Sciatic nerve (tissue), 2 donors: ENCODE data around the gene PHOSPHO1. TPM values are rescaled to one million over a fixed set of nuclear protein-coding genes. Genes with fewer than 3 reads are reported as not detected.
A peak's percentile ranks its signal among the peaks of the same experiment; 100 is the strongest.
"Not testable (repeated sequence)": the region's sequence is repeated elsewhere in the genome, so short reads cannot be mapped to it uniquely, and the experiment has no call there.

Experiments
- ATAC-seq: fragments of 200-7000 bp; cut with Tn5 transposase; one replicate; pipeline ENCODE4 v1.9.1; 2020; ENCODE audit warnings: mild to moderate bottlenecking, moderate library complexity
- DNase-seq: peaks from one replicate; pipeline ENCODE4 v3.0.0-alpha.2; 2020; ENCODE audit warnings: low spot score
- intact Hi-C: fragments of 100-400 bp; cut with DNase I; formaldehyde crosslinking; loops from one replicate; pipeline ENCODE4 v1.14.2; 2022
- total RNA-seq: library from RNA; stranded (reverse); fragmentation: NEBNext Ultra II Directional; extraction: Animal tissue kit (Norgen Biotek cat#: 25700); gene quantifications from one replicate; pipeline ENCODE4 v1.2.1, GENCODE V29; 2021
- donor health status: DM: no; HTN: no; CAD: no.
- donor health status: DM: no; HTN: no; CAD: no.

Gene PHOSPHO1
- total RNA-seq, 1 donor from 2014 or later: 6.2 TPM

DNA sequence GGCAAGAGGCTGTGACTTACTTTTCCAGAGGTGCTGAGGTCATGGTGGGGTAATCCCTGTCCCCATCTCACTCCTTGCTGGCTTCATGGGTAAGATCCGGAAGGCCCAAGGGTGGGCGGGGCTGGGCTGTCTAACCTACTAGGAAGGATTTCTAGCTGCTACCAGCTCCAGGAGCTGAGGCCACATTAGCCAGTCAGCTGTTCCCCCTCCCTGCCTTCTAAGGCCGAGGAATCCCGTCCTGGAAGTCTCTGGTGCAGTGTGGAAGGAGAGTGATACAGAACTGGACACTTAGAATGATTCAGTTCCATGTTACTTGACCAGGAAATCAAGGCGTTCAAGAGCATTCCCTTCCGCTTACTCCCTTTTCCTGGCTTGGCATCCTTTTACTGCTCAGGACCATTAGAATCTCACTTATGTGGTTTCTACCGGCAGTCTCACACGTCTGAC lies 29.1 kb downstream of the PHOSPHO1 start:
- DNase-seq: no peak
- no peak for ATAC-seq
- intact Hi-C loops: loop anchor here (10.0 kb wide), 1 partner anchor 183 kb away; no protein-coding TSS in a partner anchor

DNA sequence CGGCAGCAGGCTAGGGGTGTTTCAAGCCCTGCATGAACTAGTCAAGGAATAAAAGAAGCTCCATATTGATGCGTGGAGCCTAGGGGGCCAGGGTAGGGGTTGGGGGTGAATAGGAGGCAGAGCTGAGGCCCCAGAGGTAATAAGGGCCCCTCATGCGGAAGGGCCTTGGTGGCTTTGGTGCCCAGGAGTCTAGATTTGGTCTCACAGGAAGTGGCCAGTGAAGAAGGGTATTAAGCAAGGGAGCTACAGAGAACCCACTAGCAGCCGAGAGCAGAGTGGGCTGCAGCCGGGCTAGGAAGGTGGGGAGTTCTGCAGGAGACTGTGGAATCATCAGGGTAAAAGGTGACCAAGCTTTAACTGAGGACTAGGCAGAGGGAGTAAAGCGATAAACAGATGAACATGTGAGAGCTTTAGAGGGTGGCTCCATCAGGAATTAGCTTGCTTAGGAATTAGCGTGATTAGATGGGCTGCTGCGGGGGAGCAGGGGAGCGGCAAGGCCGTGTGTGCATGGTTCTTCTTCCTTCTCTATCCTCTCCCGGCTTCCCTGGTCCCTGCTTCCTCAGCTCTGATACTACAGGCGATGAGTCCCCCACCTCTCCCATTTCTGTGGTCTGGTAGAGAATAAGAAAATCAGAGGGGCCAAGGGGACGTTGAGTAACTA lies 30.0 kb downstream of the PHOSPHO1 start:
- intact Hi-C loops: loop anchor here (10.0 kb wide), 1 partner anchor 184 kb away; no protein-coding TSS in a partner anchor
- ATAC-seq (no peak), DNase-seq (no peak)

DNA sequence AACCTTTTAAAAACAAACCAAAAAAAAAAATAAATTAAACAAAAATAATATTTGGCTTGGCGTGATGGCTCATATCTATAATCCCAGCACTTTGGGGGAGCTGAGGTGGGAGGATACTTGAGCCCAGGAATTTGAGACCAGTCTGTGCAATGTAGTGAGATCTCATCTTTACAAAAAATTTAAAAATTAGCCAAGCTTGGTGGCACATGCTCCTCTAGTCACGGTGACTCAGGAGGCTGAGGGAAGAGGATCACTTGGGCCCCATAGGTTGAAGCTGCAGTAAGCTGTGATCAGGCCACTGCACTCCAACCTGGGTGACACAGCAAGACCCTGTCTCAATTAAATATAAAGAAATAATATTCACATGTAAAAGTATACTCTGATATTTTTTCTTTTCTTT lies 32.4 kb downstream of the PHOSPHO1 start:
- DNase-seq (no peak), ATAC-seq (no peak)
- intact Hi-C loops: no loop called here

DNA sequence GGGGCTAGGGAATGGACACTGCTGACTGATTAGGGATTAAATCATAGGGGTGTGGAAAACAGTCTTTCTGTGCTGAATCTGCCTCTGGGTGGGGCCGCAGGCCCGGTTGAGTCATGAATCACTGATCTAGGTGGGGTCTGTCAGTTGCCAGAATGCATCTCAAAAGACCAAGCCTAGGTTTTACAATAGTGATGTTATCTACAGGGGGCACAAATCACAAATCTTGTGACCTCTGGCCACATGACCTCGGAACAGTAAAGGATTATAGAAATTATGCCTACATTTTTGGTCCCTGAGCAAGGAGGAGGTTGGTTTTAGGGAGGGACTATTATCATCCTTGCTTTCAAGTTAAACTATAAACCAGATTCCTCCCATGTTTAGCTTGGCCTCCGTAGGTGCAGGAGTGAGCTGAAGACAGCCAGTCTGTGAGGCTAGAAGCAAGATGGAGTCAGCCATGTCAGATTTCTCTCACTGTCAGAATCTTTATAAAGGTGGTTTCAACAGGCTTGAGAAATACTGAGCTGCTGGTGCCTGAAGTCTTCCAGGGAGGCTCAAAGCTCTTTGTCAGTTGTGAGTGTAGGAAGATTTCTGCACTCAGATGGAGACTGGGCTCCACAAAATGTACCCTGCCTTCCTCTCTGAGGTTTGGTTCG lies 33.1 kb downstream of the PHOSPHO1 start:
- no peak for ATAC-seq
- intact Hi-C loops: no loop called here
- DNase-seq: no peak

DNA sequence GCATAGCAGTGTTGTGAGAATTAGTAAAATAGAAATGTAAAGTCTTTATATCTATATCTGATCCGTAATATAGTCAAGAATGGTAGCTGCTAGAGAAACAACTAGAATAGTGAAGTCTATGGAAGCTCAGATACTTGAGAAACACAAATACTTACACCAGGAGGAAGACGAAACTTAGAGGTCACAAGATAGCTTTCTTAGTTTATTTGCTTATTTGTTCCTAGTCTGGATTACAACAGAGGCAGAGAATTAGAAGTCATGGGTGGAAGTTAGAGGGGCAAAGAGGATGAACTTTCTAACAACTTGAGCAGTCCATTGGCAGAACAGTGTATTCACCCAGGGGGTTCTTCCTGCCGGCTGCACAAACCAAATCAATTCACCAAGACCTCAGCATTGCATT lies 34.1 kb downstream of the PHOSPHO1 start:
- DNase-seq (no peak), ATAC-seq (no peak)
- intact Hi-C loops: no loop called here

DNA sequence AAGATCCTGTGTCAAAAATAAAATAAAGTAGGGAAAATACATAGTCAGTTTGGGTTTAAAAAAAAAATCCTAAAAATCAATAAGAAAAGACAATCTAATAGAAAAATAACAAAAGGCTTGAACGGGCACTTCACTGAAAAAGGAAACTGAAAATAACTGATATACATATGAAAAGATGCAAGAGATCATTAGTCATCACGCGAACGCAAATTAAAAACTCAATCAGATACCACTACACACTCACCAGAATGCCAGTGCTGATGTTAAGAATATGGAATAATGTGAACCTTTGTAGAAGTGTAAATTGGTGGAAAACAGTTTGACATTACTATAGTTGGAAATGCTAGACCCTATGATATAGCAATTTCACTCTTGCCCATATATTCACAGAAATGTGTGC lies 34.8 kb downstream of the PHOSPHO1 start:
- ATAC-seq (no peak), DNase-seq (no peak)
- intact Hi-C loops: no loop called here

DNA sequence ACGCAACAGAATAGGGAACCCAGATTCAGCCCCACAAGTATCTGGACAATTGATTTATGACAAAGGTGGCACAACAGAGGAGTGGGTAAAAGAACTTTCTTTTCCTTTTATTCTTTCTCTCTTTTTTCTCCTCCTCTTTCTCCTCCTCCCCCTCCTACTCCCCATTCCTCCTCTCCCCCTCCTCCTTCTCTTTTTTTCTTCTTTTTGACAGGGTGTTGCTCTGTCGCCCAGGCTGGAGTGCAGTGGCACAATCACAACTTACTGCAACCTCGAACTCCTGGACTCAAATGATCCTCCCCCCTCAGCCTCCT lies 36.3 kb downstream of the PHOSPHO1 start:
- DNase-seq (no peak), ATAC-seq (no peak)
- intact Hi-C loops: no loop called here

DNA sequence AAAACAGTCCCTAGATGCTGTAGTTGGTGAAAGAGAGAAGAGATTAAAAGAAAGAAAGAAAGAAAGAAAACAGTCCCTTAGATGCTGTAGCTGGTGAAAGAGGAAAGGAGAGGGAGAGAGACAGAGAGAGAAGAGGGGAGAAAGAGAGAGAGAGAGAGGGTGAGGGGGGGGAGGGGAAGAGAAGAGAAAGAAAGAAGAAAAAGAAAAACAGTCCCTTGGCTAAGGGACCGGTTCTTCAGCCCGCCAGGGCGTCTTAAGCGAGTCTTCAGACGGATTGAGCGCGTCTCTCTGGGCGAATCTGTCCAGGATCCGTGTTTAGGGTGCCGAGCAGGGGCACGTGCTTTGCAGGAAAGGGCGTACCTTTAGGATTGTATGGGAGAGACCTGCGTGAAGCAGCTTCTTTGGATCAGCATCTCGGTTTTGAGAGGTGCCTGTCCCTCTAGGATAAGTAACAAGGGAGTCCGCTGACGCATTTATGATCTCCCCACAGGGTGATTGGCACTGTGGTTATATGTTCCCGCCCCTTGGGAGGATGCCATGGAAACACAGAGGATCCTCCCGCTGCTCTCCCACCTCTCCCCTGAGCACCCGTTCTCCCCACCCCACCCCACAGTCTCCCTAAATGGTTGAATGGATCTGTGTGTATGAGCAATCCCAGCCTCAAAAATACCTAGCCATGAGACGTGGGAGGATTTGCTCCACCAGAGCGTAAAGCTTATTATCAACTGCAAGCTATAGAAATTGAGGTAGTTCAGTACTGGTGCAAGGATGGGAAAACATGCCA lies 36.9 kb downstream of the PHOSPHO1 start:
- peak; percentile 9 for ATAC-seq
- intact Hi-C loops: no loop called here
- peak; percentile 74 for DNase-seq

DNA sequence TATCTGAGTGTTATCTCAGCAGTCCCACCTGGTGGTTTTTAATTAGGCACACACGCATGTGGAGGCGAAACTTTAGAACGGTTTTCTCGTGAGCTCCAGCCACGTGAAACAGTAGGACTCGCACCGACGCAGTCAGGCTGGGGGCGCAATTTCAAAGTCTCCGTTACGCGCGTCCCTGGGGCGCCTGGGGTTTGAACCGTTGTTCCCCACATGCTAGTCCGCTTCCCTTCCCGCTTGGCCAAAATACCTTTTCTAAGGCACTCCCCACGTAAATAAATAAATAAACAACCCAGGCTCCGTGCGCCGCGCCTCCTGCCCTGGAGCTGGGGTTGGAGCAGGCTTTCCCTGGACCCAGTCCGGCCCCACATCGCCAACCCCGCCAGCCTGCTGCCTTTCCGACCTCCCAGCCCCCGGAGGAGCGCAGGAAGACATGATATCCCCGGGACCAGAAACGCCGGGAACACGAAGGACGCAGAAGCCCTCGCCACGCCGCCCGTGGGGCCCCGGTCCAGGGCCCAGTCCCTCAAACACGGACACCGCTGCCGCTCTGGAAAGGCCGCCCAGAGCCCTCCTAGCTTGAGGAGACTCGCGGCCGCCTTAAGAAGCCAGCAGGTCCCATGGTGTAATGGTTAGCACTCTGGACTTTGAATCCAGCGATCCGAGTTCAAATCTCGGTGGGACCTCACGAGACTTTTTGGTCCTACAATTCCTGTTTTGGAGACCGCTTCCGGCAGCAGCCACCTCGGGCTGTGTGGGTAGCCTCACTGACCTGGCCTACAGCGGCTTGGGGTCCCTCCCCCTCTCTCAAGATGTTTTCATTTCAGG lies 38.5 kb downstream of the PHOSPHO1 start:
- intact Hi-C loops: no loop called here
- ATAC-seq: peak; percentile 94
- peak; percentile 96 for DNase-seq

DNA sequence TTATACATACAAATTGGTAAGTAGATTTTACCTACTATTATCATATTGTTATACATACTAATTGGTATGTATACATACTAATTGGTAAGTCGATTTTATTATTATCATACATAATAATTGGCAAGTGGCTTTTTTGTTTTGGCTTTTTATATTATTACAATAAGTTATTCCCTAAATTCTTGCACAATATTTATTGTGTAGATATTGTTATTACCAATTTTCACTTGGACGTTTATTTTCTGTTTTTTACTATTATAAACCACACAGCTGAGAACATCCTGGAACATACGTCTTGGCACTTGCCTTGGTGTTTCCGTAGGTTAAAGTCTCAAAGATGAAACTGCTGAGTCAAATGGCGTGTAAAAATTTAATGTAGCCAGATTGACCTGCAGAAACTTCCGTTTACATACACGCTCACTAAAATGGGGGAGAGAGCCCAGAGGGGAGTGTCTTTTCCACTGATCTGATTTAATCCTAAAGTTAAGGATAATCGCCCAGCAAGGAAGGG lies 39.1 kb downstream of the PHOSPHO1 start:
- DNase-seq (no peak), ATAC-seq (no peak)
- intact Hi-C loops: no loop called here

DNA sequence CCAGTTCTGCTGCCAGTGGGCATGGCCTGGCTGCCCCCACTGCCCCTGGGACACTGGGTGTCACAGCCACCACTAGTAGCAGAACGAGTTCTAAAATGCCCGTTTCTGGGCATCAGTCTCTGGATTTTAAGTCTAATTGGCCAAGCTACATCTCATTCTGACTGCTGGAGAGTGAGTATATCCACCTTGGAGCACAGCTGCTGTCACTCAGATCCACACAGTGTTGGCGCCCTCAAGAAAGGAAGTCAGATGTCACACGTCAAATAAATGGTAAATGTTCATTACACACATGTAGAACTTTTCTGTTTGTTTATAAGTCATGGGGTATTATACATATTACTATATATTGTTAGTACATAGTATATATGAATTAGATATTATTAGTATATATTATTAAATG lies 39.7 kb downstream of the PHOSPHO1 start:
- DNase-seq: no peak
- intact Hi-C loops: no loop called here
- no peak for ATAC-seq

DNA sequence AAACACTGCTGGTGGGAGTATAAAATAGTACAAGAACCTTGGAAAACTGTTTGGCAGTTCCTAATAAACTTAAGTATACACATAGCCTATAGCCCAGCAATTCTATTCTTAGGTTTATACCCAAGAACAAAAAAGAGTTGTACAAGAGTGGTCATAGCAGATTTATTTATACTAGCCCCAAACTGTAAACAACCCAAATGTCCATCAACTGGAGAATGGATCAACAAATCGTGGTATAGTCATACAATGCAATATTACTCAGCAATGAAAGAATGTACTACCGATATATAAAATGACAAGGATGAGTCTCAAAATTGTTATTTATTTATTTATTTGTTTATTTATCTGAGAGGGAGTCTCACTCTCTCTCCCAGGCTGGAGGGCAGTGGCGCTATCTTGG lies 43.3 kb downstream of the PHOSPHO1 start:
- DNase-seq: no peak
- intact Hi-C loops: no loop called here
- ATAC-seq: no peak

DNA sequence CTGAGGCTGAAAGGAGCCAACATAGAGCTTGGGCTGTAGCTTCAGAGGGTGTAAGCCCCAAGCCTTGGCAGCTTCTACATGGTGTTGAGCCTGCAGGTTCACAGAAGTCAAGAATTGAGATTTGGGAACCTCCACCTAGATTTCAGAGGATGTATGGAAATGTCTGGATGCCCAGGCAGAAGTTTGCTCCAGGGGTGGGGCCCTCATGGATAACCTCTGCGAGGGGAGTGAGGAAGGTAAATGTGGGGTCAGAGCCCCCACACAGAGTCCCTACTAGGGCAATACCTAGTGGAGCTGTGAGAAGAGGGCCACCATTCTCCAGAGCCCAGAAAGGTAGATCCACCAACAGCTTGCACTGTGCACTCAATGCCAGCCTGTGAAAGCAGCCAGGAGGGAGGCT lies 45.2 kb downstream of the PHOSPHO1 start:
- DNase-seq, intact Hi-C loops, ATAC-seq: not testable (repeated sequence)

DNA sequence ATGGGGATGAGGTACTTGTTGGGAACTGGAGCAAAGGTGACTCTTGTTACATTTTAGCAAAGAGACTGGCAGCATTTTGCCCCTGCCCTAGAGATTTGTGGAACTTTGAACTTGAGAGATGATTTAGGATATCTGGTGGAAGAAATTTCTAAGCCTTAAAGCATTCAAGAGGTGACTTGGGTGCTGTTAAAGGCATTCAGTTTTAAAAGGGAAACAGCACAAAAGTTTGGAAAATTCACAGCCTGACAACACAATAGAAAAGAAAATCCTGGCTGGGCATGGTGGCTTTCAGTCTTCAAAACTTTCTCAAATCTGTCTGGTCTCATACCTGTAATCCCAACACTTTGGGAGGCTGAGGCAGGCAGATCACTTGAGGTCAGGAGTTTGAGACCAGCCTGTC lies 46.1 kb downstream of the PHOSPHO1 start:
- intact Hi-C loops, DNase-seq, ATAC-seq: not testable (repeated sequence)

DNA sequence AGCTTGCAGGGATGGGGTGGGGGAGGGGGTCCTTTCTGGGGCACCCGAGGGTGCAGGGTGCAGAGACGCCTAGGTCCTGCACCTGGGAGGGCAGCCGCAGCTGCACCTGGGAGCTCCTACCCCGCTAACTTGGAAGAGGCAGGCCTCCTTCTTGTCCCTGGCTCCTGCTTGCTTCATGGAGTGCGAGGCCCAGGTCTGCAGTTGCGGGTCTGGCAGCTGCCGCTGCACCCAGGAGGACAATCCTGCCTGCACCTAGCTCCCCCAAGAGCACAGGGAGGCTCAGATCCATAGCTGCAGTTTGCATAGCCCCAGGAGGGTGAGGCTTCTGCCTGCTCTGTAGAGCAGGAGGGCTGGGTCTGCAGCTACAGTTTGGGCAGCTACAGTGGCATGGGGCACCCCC lies 46.8 kb downstream of the PHOSPHO1 start:
- intact Hi-C loops: no loop called here
- no peak for DNase-seq
- ATAC-seq: no peak

DNA sequence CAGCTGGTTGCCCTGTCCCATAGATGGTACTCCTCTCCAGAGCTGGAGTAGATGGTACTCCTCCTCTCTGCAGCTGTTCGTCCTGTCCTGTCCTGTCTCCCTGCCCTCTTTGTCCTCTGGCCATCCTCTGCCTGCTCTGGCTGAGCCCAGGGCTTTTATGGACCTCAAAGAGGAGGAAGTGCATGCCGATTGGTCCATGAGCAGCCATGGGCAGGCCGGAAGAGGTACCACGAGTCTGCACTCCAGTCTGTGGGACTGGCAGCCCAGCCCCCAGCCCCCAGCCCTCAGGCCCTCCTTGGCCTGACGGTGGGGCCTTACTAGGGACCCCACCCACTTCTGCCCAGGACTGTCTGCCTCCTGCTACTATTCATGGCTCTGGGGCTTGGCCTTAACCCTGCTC lies 47.2 kb downstream of the PHOSPHO1 start:
- ATAC-seq (no peak), DNase-seq (no peak)
- intact Hi-C loops: no loop called here

DNA sequence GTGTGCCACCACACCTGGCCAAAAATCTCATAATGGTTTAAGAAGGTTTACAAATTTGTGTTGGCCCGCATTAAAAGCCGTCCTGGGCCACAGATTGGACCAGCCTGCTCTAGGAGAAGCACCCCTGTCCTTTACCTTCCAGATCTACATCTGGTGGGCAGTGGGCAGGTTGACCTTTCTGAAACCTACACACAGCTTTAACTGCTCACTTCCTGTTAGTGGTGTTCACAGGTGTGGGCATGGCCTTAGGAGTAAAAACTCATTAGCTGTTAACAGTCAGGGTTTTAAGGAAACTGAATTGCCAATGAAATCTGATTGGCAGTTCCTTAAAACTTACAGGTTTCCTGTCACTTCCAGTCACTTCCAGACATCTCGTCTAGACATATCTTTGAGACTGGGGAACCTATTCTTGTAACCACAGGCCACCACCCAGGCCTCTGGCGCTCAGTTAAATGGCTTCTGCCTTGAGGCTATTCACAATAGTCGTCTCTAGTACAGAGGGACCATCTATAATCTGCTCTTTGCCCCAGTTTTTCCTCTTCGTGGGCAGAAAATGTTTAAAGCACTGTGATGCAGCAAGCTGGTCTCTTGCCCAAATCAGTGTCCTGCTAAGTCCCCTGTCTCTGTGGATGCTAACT lies 49.5 kb downstream of the PHOSPHO1 start:
- DNase-seq: no peak
- intact Hi-C loops: no loop called here
- ATAC-seq: no peak

DNA sequence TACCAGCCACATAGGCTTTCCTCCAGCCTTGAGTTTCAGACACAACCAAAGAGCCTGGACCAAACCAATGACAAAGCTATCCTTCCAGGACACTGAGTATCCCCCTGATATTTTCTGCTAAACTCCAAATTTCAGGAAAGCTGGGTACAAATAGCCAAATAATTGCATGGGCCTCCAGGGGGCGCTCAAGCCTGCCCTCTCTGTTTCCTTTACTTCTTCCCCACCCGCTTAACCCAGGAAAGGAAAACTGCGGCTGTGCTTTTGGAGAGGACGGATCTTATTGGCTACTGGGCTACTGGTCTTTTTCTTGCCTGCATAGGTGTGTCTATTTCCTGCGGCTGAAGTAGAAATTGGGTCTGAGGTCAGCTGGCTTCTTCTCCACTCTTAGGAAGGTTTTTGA lies 50.3 kb downstream of the PHOSPHO1 start:
- ATAC-seq: peak; percentile 55
- intact Hi-C loops: no loop called here
- DNase-seq: peak; percentile 79

DNA sequence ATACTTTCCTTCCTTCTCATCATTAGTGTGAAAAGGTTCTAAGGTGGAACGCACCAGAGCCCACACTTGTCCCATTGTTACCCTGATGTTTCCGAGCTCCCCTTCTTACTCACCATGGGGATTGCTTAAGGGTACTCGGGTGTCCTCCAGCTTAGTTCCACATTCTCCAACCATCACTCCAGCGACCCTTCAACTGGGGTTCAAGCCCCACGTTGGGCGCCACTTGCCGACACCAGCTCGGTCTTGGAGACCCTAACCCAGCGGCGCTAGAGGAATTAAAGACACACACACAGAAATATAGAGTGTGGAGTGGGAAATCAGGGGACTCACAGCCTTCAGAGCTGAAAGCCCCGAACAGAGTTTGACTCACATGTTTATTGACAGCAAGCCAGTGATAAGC lies 54.6 kb downstream of the PHOSPHO1 start:
- DNase-seq, ATAC-seq, intact Hi-C loops: not testable (repeated sequence)
